ENCODE data around the gene ROBO1.

Gene ROBO1

DNA sequence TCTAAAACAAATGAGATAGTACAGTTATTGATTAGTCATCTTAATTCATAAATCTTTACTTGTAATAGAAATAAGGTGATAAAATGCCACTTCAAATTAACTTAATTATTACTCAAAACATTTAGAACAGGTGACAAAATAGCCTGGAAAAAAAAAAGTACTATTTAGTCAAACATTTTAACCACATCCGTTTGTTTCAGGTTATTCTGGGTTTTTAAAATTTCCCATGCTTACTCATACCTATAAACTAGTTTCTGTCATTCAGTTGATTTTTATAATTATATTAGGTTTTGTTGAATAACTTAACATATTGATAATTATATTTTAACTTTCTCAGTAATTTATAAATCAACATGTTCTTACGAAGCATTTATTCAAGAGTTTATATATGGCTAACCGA is 483.0 kb downstream of the ROBO1 start:
- no peaks in the 10 kb centered on the region for H3K4me1 Mint-ChIP-seq
- H3K9me3 Mint-ChIP-seq, result peaks cover 10% of the 10 kb centered on the region
- ATAC-seq (no peak), DNase-seq (no peak)
- H3K4me3 Mint-ChIP-seq, result no peak overlapping the region
- H3K36me3 Mint-ChIP-seq (ENCODE audit: low read depth), result no peaks in the 10 kb centered on the region
- H3K27me3 Mint-ChIP-seq, result no peaks in the 10 kb centered on the region
- no peak overlapping the region for H3K27ac Mint-ChIP-seq

DNA sequence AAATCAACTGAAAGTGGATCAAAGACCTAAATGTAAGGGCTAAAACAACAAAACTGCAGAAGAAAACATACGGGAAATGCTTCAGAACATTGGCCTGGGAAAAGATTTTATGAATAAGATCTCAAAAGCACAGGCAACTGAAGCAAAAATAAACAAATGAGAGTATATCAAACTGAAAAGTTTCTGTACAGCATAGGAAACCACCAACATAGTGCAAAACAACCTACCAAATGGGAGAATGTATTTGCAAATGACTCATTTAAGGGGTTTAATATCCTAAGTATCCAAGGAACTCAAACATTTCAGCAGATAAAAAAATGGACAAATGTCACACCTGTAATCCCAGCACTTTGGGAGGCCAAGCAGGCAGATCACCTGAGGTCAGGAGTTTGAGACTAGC is 489.1 kb downstream of the ROBO1 start:
- no peaks in the 10 kb centered on the region for H3K4me1 Mint-ChIP-seq
- peaks cover 22% of the 10 kb centered on the region for H3K9me3 Mint-ChIP-seq
- DNase-seq (no peak), ATAC-seq (no peak)
- H3K27me3 Mint-ChIP-seq, result no peaks in the 10 kb centered on the region
- H3K36me3 Mint-ChIP-seq (ENCODE audit: low read depth), result no peaks in the 10 kb centered on the region
- no peak overlapping the region for H3K27ac Mint-ChIP-seq
- H3K4me3 Mint-ChIP-seq, result no peak overlapping the region

DNA sequence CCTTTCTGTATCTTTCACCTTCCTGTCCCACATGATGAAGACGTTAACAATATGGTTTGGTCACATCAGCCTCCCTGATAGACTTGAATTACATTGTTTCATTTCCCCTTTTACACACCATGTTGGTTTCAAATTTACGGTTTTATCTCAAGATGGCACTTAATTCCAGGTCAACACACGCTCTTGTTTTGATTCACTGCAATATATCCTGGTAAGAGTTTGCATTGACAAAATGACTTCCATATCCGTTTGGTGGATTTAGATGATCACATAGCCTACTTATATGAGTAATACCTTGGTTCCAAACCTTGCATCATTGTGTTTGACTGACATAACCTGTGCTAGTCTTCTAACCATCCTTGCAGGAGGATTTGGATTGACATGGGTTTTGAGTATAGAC is 499.4 kb downstream of the ROBO1 start:
- H3K27me3 Mint-ChIP-seq, result no peaks in the 10 kb centered on the region

DNA sequence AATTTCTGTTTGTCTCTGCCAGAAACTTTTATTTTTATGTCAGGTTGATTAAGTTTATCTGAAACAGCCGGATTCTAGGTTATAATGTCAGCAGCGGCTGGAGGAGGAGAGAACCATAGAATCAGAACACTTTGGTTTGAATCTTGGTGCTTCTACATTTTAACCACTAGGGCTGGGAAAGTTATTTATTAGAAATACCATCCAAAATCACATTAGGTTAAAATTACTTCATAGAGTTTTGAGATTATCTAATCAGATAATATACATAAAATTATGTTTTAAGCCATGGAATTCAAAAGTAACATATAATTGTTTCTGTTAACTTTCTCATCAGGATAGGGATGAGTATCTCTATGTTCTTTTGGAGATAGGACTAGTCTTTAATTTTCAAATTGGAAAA is 502.9 kb downstream of the ROBO1 start:
- no peaks in the 10 kb centered on the region for H3K36me3 Mint-ChIP-seq (ENCODE audit: low read depth)
- peaks cover 3% of the 10 kb centered on the region for H3K9me3 Mint-ChIP-seq
- no peaks in the 10 kb centered on the region for H3K27me3 Mint-ChIP-seq
- H3K4me1 Mint-ChIP-seq, result no peaks in the 10 kb centered on the region
- no peak for DNase-seq
- ATAC-seq, result no peak
- H3K4me3 Mint-ChIP-seq, result no peak overlapping the region
- no peak overlapping the region for H3K27ac Mint-ChIP-seq

More for the DNA sequence above, 499.4 kb downstream of the ROBO1 start:
- no peak for ATAC-seq
- Mint-ChIP-seq H3K4me1 (no peaks in the 10 kb centered on the region), H3K36me3 (ENCODE audit: low read depth) (no peaks in the 10 kb centered on the region), H3K27ac (no peak overlapping the region), H3K4me3 (no peak overlapping the region), H3K9me3 (peaks cover 13% of the 10 kb centered on the region)
- DNase-seq, result no peak

DNA sequence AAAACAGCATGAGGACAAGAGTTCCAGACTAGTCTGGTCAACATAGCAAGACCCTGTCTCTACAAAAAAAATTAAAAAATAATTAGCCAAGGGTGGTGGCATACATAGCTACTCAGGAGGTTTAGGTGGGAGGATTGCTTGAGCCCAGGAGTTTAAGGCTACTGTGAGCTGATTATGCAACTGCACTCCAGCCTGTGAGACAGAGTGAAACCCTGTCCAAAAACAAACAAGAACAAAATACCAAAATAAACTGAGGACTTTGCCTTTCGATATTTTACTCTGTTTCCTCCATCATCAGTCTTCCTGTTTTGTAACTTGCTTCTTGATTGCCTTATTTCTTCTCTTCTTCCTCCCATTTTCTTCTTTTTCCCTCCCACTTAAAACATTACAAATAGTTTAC is 504.4 kb downstream of the ROBO1 start:
- Mint-ChIP-seq H3K4me1 (no peaks in the 10 kb centered on the region), H3K4me3 (no peak overlapping the region), H3K27ac (no peak overlapping the region), H3K36me3 (ENCODE audit: low read depth) (no peaks in the 10 kb centered on the region), H3K9me3 (peaks cover 3% of the 10 kb centered on the region), H3K27me3 (no peaks in the 10 kb centered on the region)
- DNase-seq (no peak), ATAC-seq (no peak)

DNA sequence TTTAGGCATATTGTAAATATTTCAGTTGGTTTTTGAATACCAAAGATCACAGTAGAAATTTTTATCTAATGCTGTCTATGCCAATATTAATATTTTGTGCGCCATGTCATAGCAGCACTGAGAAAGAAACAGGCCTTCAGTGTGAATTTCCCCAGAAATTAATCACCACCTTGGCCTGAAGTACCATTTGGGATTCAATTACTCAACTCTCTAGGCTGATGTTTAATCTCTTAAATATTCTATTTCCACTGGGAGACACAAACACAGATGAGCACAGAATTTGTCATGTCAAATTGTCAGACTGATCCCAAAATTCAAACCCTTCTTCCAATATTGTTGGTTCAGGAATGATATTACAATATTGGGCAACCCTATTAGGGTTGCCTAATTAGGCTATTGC is 509.3 kb downstream of the ROBO1 start:
- no peak for ATAC-seq
- no peak overlapping the region for H3K4me3 Mint-ChIP-seq
- H3K9me3 Mint-ChIP-seq, result no peaks in the 10 kb centered on the region

DNA sequence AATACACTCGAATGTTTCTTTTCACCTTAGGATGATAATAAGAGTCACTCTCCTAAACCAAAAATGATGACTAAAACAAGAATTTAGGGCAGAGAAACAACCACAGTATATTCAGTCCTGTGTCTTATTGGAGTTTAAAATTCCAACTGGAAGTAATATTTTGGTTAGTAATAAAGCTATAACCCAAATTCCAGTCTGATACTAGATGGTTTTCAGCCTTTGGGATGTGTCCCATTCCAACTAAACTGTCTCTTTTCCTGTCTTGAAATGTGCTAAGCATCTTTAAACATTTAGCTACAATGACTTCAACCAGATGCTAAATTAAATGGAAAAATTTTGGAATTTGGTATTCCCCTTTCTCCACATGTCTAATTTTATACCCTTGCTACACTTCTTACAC is 510.0 kb downstream of the ROBO1 start:
- no peaks in the 10 kb centered on the region for H3K36me3 Mint-ChIP-seq (ENCODE audit: low read depth)
- H3K4me3 Mint-ChIP-seq, result no peak overlapping the region
- ATAC-seq (no peak), DNase-seq (no peak)
- no peaks in the 10 kb centered on the region for H3K4me1 Mint-ChIP-seq
- no peaks in the 10 kb centered on the region for H3K27me3 Mint-ChIP-seq
- no peak overlapping the region for H3K27ac Mint-ChIP-seq
- H3K9me3 Mint-ChIP-seq, result no peaks in the 10 kb centered on the region

More for the DNA sequence above, 509.3 kb downstream of the ROBO1 start:
- no peaks in the 10 kb centered on the region for H3K27me3 Mint-ChIP-seq
- H3K4me1 Mint-ChIP-seq, result no peaks in the 10 kb centered on the region
- H3K27ac Mint-ChIP-seq, result no peak overlapping the region
- H3K36me3 Mint-ChIP-seq (ENCODE audit: low read depth), result no peaks in the 10 kb centered on the region
- no peak for DNase-seq

GRCh38 chr3:79255702-79256101 is 512.1 kb downstream of the ROBO1 start:
- Mint-ChIP-seq H3K4me3 (no peak overlapping the region), H3K4me1 (no peaks in the 10 kb centered on the region), H3K27ac (no peak overlapping the region), H3K36me3 (ENCODE audit: low read depth) (no peaks in the 10 kb centered on the region), H3K9me3 (no peaks in the 10 kb centered on the region), H3K27me3 (no peaks in the 10 kb centered on the region)
- no peak for ATAC-seq
- no peak for DNase-seq

GRCh38 chr3:79255292-79255691 is 512.5 kb downstream of the ROBO1 start:
- no peak for DNase-seq
- Mint-ChIP-seq H3K27ac (no peak overlapping the region), H3K27me3 (no peaks in the 10 kb centered on the region), H3K9me3 (no peaks in the 10 kb centered on the region), H3K4me3 (no peak overlapping the region), H3K36me3 (ENCODE audit: low read depth) (no peaks in the 10 kb centered on the region), H3K4me1 (no peaks in the 10 kb centered on the region)
- ATAC-seq, result no peak

DNA sequence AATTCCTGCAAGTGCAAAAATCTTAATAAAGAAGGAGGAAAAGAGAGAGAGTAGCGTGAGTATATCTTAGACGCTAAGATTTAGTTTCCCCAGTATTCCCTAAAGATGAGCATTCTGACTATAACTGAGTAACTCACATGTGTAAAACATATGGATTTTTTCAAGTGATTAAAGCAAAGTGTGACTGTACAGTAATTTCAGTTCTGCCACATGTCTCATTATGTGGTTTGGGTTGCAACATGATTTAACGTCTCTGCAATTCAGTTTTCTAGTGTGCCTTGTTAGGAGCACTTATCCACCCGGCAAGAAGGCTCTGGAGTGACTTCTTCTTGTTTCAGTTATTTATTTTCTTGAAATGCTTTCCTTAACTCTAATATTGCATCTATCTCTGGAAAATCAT is 514.1 kb downstream of the ROBO1 start:
- no peak overlapping the region for H3K27ac Mint-ChIP-seq

GRCh38 chr3:79253271-79253670 is 514.5 kb downstream of the ROBO1 start:
- Mint-ChIP-seq H3K36me3 (ENCODE audit: low read depth) (no peaks in the 10 kb centered on the region), H3K9me3 (peaks cover 4% of the 10 kb centered on the region), H3K27me3 (no peaks in the 10 kb centered on the region), H3K4me1 (no peaks in the 10 kb centered on the region), H3K27ac (no peak overlapping the region), H3K4me3 (no peak overlapping the region)
- DNase-seq, result no peak
- ATAC-seq, result no peak

More for the DNA sequence above, 514.1 kb downstream of the ROBO1 start:
- no peaks in the 10 kb centered on the region for H3K36me3 Mint-ChIP-seq (ENCODE audit: low read depth)
- no peak for DNase-seq
- ATAC-seq, result no peak
- H3K4me3 Mint-ChIP-seq, result no peak overlapping the region
- H3K9me3 Mint-ChIP-seq, result peaks cover under 1% of the 10 kb centered on the region
- H3K27me3 Mint-ChIP-seq, result no peaks in the 10 kb centered on the region
- no peaks in the 10 kb centered on the region for H3K4me1 Mint-ChIP-seq

GRCh38 chr3:79250746-79251145 is 517.1 kb downstream of the ROBO1 start:
- H3K27me3 Mint-ChIP-seq, result no peaks in the 10 kb centered on the region
- no peaks in the 10 kb centered on the region for H3K36me3 Mint-ChIP-seq (ENCODE audit: low read depth)
- H3K9me3 Mint-ChIP-seq, result peaks cover 4% of the 10 kb centered on the region
- H3K4me1 Mint-ChIP-seq, result no peaks in the 10 kb centered on the region
- no peak for DNase-seq
- no peak for ATAC-seq
- H3K4me3 Mint-ChIP-seq, result no peak overlapping the region
- H3K27ac Mint-ChIP-seq, result no peak overlapping the region

- Mint-ChIP-seq H3K9me3 (peaks cover 4% of the 10 kb centered on the region), H3K36me3 (ENCODE audit: low read depth) (no peaks in the 10 kb centered on the region), H3K4me3 (no peak overlapping the region), H3K4me1 (no peaks in the 10 kb centered on the region), H3K27ac (no peak overlapping the region), H3K27me3 (no peaks in the 10 kb centered on the region)
- ATAC-seq (no peak), DNase-seq (no peak)
These were observed 518.1 kb downstream of the ROBO1 start for GRCh38 chr3:79249701-79250100.

GRCh38 chr3:79247725-79248043 is 520.1 kb downstream of the ROBO1 start:
- Mint-ChIP-seq H3K4me3 (no peak overlapping the region), H3K4me1 (no peaks in the 10 kb centered on the region), H3K27me3 (no peaks in the 10 kb centered on the region), H3K36me3 (ENCODE audit: low read depth) (no peaks in the 10 kb centered on the region), H3K27ac (no peak overlapping the region), H3K9me3 (peaks cover 7% of the 10 kb centered on the region)
- ATAC-seq, result no peak
- DNase-seq, result no peak

DNA sequence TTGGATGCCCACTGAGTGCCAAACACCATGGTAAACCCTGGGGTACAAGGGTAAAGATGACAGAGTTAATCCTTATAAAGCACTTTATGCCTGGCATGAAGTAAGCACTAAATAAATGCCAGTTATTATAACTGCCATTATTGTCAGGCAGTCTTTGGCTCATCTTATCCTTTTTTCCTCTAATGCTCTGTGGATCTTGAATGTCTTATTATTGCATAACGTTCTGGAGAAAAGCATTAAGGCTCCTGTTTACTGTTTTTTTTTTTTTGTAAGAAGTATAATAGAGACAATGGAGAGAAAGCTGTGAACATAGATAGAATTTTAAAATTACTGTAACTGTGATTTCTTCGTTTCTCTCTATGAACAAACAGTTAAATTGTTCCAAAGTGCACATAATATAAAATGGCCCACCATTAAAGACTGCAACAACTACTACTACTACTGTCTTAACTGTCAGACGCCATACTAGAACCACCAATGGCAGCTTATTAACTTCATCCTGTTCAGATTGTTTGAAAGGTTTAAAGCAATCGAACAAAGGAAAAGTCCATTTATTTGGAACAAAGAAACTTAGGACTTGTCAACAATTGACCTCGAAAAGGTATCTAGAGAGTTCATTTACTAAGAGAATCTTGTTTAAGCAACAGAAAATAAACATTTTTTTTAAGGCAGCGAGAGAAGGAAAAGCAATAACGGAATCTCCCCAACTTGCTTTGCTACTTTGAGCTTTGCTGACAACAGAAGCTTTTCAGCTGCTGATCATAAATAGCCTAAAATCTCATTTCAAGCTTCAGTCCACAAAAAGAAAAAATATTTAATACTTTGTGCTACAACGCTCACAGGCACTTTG is 520.7 kb downstream of the ROBO1 start:
- no peaks in the 10 kb centered on the region for H3K36me3 Mint-ChIP-seq (ENCODE audit: low read depth)
- no peaks in the 10 kb centered on the region for H3K4me1 Mint-ChIP-seq
- DNase-seq (no peak), ATAC-seq (no peak)
- H3K4me3 Mint-ChIP-seq, result no peak overlapping the region
- no peaks in the 10 kb centered on the region for H3K27me3 Mint-ChIP-seq
- H3K9me3 Mint-ChIP-seq, result peaks cover 7% of the 10 kb centered on the region
- H3K27ac Mint-ChIP-seq, result no peak overlapping the region
